IPS DF 6.9 (cell line): ENCODE data around the gene KIR2DL4.
"Not testable (repeated sequence)": the region's sequence is repeated elsewhere in the genome, so short reads cannot be mapped to it uniquely, and the experiment has no call there.

Experiments used
- DNase-seq: peaks from one replicate; pipeline ENCODE4 v3.0.0-alpha.2; 2013; ENCODE audit warnings: low read depth, low spot score
- H3K27ac ChIP-seq: one replicate; pipeline ENCODE4 v1.5.1; 2013; ENCODE audit warnings: low read length, control low read depth
- H3K27me3 ChIP-seq: 2 replicates; pipeline ENCODE4 v1.6.1; 2013; ENCODE audit warnings: mild to moderate bottlenecking, low read length; ENCODE audit not compliant: control insufficient read depth, insufficient read depth
- H3K36me3 ChIP-seq: 2 replicates; pipeline ENCODE4 v1.6.1; 2013; ENCODE audit warnings: low read length; ENCODE audit not compliant: control insufficient read depth, insufficient read depth
- H3K4me1 ChIP-seq: 2 replicates; pipeline ENCODE4 v1.6.1; 2013; ENCODE audit warnings: low read length; ENCODE audit not compliant: control insufficient read depth, insufficient read depth
- H3K4me3 ChIP-seq: 2 replicates; pipeline ENCODE4 v1.5.1; 2013; ENCODE audit warnings: mild to moderate bottlenecking, low read length
- H3K9me3 ChIP-seq: 2 replicates; pipeline ENCODE4 v1.6.1; 2013; ENCODE audit warnings: low read length, inconsistent platforms; ENCODE audit not compliant: control insufficient read depth, insufficient read depth
- WGBS: extraction: QIAGEN DNeasy Blood & Tissue Kit; methylation state at CpG from one replicate; pipeline ENCODE4 v1.1.7; 2013; ENCODE audit warnings: mixed read lengths, missing lambda C conversion rate; ENCODE audit not compliant: insufficient read length, insufficient coverage; 5-methylcytosine and 5-hydroxymethylcytosine counted together

KIR2DL4 gene

DNA sequence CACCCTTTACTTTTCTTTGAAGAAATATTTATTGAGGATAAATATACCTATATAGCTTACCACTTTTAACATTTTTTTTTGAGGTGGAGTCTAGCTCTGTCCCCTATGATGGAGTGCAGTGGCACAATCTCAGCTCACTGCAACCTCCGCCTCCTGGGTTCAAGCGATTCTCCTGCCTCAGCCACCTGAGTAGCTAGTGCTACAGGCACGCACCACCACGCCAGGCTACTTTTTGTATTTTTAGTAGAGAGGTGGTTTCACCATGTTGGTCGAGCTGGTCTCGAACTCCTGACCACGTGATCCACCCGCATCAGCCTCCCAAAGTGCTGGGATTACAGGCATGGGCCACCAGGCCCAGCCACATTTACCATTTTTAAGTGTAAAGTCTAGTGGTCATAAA, 27.6 kb upstream of the KIR2DL4 start:
- H3K27me3 ChIP-seq, H3K36me3 ChIP-seq, H3K4me1 ChIP-seq, H3K27ac ChIP-seq, H3K4me3 ChIP-seq, DNase-seq, H3K9me3 ChIP-seq: not testable (repeated sequence)
- no CpG with 5 or more reads among the region's 8 CpGs for WGBS

DNA sequence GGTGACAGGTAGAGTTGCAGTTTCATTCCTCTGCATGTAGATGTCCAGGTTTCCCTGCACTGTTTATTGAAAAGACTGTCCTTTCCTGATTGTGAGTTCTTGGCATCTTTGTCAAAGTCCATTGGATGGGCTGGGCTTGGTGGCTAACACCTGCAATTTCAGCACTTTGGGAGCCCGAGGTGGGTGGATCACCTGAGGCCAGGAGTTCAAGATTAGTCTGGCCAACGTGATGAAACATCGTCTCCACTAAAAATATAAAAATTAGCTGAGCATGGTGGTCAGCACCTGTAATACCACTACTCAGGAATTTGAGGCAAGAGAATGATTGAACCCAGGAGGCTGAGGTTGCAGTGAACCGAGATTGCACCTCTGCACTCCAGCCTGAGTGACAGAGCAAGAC, 25.6 kb upstream of the KIR2DL4 start:
- not testable (repeated sequence) for H3K27me3 ChIP-seq, DNase-seq, H3K9me3 ChIP-seq, H3K27ac ChIP-seq, H3K4me3 ChIP-seq, H3K36me3 ChIP-seq, H3K4me1 ChIP-seq
- no CpG with 5 or more reads among the region's 4 CpGs for WGBS

DNA sequence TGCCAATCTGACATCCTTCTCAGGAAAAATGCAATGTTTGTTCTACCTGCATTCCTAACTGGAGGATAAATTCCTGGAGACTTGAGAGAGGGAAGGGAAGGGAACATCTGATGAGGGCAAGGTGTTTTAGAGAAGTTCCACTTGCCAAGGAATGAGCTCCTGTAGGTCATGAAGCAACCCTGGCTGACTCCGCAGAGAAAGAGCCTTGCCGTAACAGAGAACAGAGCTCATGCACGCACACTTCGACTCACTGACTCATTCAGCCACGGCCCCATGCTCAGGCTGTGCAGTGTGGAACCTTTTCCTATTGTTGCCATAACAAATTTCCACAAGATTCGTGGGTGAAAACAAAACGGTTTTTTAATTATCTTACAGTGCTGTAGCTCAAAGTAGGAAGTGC, 24.5 kb upstream of the KIR2DL4 start:
- not testable (repeated sequence) for H3K27ac ChIP-seq, H3K36me3 ChIP-seq, H3K9me3 ChIP-seq, DNase-seq, H3K4me1 ChIP-seq, H3K4me3 ChIP-seq, H3K27me3 ChIP-seq
- WGBS, result no CpG with 5 or more reads among the region's 7 CpGs

DNA sequence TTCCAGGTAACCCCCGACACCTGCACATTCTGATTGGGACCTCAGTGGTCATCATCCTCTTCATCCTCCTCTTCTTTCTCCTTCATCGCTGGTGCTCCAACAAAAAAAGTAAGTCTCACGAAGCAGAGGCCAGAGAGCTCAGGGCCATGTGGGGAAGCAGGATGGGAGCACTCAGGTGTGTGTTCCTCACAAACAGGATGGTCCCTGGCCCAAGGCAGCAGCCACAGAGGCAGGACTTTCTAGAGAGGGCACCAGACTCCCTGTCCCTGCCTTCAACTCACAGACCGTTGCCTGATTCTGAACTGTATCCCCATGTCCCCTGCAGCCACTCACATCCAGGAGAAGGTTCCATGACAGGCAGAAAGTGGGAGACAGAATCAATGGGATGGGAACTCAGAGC, 20.5 kb upstream of the KIR2DL4 start:
- not testable (repeated sequence) for DNase-seq, H3K27ac ChIP-seq, H3K9me3 ChIP-seq, H3K27me3 ChIP-seq, H3K36me3 ChIP-seq, H3K4me3 ChIP-seq, H3K4me1 ChIP-seq
- WGBS, result no CpG with 5 or more reads among the region's 4 CpGs

DNA sequence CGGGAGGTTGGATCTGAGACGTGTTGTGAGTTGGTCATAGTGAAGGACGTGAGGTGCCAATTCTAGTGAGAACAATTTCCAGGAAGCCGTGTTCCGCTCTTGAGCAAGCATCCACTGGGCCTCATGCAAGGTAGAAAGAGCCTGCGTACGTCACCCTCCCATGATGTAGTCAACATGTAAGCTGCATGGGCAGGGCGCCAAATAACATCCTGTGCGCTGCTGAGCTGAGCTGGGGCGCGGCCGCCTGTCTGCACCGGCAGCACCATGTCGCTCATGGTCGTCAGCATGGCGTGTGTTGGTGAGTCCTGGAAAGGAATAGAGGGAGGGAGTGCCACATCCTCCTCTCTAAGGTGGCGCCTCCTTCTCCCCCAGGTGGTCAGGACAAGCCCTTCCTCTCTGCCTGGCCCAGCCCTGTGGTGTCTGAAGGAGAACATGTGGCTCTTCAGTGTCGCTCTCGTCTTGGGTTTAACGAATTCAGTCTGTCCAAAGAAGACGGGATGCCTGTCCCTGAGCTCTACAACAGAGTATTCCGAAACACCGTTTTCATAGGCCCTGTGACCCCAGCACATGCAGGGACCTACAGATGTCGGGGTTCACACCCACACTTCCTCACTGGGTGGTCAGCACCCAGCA, 17.2 kb upstream of the KIR2DL4 start:
- not testable (repeated sequence) for H3K36me3 ChIP-seq, H3K27me3 ChIP-seq, DNase-seq, H3K27ac ChIP-seq, H3K4me3 ChIP-seq, H3K4me1 ChIP-seq
- no CpG with 5 or more reads among the region's 24 CpGs for WGBS
- H3K9me3 ChIP-seq, result peaks cover 17% of the 10 kb centered on the region

DNA sequence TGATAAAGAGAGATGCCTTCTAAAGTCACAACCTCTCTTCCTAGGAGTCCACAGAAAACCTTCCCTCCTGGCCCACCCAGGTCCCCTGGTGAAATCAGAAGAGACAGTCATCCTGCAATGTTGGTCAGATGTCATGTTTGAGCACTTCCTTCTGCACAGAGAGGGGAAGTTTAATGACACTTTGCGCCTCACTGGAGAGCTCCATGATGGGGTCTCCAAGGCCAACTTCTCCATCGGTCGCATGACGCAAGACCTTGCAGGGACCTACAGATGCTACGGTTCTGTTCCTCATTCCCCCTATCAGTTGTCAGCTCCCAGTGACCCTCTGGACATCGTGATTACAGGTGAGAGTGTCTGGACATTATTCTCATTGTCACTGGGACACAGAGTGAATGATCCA, 15.3 kb upstream of the KIR2DL4 start:
- H3K36me3 ChIP-seq, H3K4me1 ChIP-seq, H3K27ac ChIP-seq, H3K4me3 ChIP-seq, DNase-seq, H3K27me3 ChIP-seq: not testable (repeated sequence)
- H3K9me3 ChIP-seq, result peaks cover 17% of the 10 kb centered on the region
- WGBS, result no CpG with 5 or more reads among the region's 6 CpGs

DNA sequence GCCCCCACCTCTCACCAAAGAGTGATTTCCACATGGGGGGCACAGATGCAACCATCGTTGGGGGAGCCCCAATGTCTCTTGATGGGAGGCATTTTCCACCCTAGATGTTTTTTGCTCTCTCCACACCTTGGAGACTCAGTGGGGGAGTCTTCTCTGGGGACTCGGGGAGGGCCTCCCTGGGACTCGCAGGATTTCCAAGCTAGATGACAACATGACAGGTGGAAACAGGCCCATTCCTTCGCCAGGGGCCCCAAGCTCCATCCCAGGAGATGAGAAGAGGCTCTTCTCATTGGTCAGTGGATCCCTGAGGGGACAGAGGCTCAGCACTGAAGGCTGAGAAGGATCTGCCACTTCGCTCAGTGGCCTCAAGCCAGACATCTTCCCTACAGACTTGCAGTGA, 12.7 kb upstream of the KIR2DL4 start:
- Histone ChIP-seq H3K27ac (no peak overlapping the region), H3K9me3 (peaks cover 15% of the 10 kb centered on the region), H3K4me1 (no peaks in the 10 kb centered on the region), H3K4me3 (no peak overlapping the region), H3K36me3 (no peaks in the 10 kb centered on the region), H3K27me3 (no peaks in the 10 kb centered on the region)
- no CpG with 5 or more reads among the region's 5 CpGs for WGBS
- no peak for DNase-seq

DNA sequence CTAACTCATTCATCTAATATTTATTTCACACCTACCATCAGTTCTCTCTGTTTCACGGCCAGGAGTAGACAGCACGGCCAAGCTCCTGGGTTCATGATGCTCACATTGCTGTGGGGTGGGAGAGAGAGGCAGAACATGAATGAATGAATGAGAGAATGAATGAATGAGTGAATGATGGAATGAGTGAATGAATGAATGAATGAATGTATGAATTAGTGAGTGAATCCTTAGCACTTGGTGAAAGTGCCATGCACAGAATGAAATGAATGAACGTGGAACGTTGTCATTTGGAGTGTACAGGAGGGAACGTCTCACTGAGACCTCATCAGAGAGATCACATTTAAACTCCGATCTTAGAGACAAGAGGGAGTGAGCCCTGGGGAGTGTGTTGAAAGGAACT, 11.9 kb upstream of the KIR2DL4 start:
- H3K9me3 ChIP-seq, result peaks cover 15% of the 10 kb centered on the region
- no peak for DNase-seq

DNA sequence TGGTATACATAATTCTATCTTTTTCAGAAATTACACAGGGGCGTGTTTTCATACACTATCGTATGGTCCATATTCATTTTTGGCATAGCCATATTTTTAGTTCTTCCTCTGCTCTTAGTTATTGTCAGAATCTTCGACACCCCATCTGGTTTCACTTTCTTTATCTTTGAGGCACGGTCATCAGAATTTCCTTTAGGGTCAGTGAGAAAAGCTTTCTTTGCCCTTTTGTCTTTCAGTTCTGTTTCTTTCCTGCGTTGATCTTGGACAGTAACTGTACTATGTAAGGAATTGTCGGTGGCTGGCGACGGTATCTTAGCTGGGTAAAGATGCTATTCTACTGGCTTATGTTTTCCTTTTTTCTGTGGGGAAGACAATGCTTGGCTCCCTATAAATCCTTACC, 10.6 kb upstream of the KIR2DL4 start:
- no peak for DNase-seq
- H3K27me3 ChIP-seq, result no peaks in the 10 kb centered on the region
- H3K27ac ChIP-seq, result no peak overlapping the region
- no peaks in the 10 kb centered on the region for H3K36me3 ChIP-seq
- H3K9me3 ChIP-seq, result peaks cover 13% of the 10 kb centered on the region
- WGBS, result no CpG with 5 or more reads among the region's 8 CpGs
- H3K4me3 ChIP-seq, result no peak overlapping the region
- no peaks in the 10 kb centered on the region for H3K4me1 ChIP-seq

More for the DNA sequence above, 11.9 kb upstream of the KIR2DL4 start:
- no CpG with 5 or more reads among the region's 6 CpGs for WGBS
- H3K27ac ChIP-seq, result no peak overlapping the region
- H3K36me3 ChIP-seq, result no peaks in the 10 kb centered on the region
- H3K4me3 ChIP-seq, result no peak overlapping the region
- H3K4me1 ChIP-seq, result no peaks in the 10 kb centered on the region
- H3K27me3 ChIP-seq, result no peaks in the 10 kb centered on the region

DNA sequence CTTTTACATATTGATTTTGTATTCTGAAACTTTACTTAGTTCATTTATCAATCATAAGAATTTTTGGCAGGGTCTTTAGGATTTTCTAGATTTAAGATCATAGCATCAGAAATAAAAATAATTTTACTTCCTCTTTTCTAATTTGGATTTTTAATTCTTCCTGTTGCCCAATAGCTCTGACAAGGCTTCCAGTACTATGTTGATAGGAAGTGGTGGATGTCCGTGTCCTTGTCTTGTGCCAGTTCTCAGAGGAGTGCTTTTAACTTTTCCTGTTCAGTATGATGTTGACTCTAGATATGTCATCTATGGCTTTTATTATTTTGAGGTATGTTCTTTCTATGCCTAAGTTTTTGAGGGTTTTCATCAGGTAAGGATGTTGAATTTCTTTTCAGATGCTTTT, 7.7 kb upstream of the KIR2DL4 start:
- no peaks in the 10 kb centered on the region for H3K36me3 ChIP-seq
- H3K4me1 ChIP-seq, result no peaks in the 10 kb centered on the region
- H3K4me3 ChIP-seq, result no peak overlapping the region
- H3K27me3 ChIP-seq, result no peaks in the 10 kb centered on the region
- no CpG with 5 or more reads among the region's 1 CpG for WGBS
- peaks cover 6% of the 10 kb centered on the region for H3K9me3 ChIP-seq
- no peak overlapping the region for H3K27ac ChIP-seq
- DNase-seq, result no peak

DNA sequence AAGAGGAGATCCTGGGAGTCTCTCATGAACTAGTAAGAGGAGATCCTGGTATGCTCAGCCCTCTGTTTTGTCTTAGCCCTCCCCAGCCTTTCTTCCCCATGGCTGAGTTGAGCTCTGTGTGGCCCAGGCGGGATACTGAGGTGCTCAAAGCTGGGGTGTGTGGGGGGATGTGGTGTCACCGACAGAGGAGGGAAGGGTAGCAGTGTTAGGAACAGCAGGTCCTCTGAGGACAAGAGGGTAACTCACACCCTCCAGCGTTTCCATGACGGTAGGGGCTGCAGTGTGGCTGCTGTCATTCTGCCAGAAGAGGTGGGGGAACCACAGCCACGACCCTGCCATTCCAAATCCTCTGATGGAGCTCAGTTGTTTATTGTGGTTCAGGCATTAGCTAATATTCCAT, 691 bp downstream of the KIR2DL4 start:
- Histone ChIP-seq H3K4me1 (no peaks in the 10 kb centered on the region), H3K27me3 (no peaks in the 10 kb centered on the region), H3K36me3 (no peaks in the 10 kb centered on the region), H3K27ac (no peak overlapping the region), H3K4me3 (no peak overlapping the region), H3K9me3 (peaks cover 19% of the 10 kb centered on the region)
- DNase-seq, result no peak
- WGBS, result no CpG with 5 or more reads among the region's 5 CpGs
